Heart left ventricle (tissue), 13 donors: ENCODE measurements around the gene TSPAN32.

Experiments
- POLR2A ChIP-seq, 2 donors: fragments of 450-650 bp; IDR thresholded peaks; one replicate each; pipeline ENCODE4 v1.6.1; 2017; ENCODE audit warnings: antibody characterized with exemption in 2 of 2, mild to moderate bottlenecking in 2 of 2, moderate library complexity in 2 of 2
- TF ChIP-seq, protein P1 (sequence below), 12 donors: fragments of 200-600 bp; sonication (generic) in 4 of 12; IDR thresholded peaks; one replicate each; pipeline versions ENCODE4 v1.5.0 to v1.8.0; 2018 to 2022; ENCODE audit warnings: antibody characterized with exemption in 12 of 12, mild to moderate bottlenecking in 5 of 12
- donor health status: ischemic (EF 13 %, LVEDD 7.1; RV severe dilation, severe dysfunction).
- donor health status: DM: no; HTN: yes; CAD: no.
- donor health status: DM: no; HTN: no; CAD: no.
- donor health status: ischemic (EF 25% LVEDD 6.9; RV normal size, moderate dysfunction).
- donor health status: ischemic (EF 25% LVEDD 5.7; RV mildly dilated, moderate dysfunction).
- donor health status: ischemic (EF 35%, LVEDD 5.7; RV mildly dilated, moderate dysfunction).
- donor health status: nonischemic (EF 11% LVEDD 7.7; RV severe dilation, severe dysfunction).
- donor health status: DM: yes; HTN: yes; CAD: no.
- donor health status: PGD.
- donor health status: ischemic (EF 29% LVEDD 5.4; RV normal size, mild dysfunction).
- donor health status: nonischemic (EF 23%, LVEDD 6.1; RV moderate dilation, normal function).

DNA sequence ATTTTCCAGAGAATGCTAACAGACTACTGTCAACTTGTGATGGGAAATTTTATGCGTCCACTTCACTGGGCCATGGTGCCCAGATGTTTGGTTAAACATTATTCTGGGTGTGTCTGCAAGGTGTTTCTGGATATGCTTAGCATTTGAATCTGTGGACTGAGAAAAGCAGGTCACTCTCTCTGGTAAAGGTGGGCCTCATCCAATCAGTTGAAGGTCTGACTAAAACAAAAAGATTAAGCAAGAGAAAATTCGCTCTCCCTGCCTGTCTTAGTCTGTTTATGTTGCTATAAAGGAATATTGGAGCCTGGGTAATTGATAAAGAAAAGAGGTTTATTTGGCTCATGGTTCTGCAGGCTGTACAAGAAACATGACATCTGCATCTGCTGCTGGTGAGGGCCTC lies 43.2 kb downstream of the TSPAN32 start:
- TF ChIP-seq, protein P1, sequence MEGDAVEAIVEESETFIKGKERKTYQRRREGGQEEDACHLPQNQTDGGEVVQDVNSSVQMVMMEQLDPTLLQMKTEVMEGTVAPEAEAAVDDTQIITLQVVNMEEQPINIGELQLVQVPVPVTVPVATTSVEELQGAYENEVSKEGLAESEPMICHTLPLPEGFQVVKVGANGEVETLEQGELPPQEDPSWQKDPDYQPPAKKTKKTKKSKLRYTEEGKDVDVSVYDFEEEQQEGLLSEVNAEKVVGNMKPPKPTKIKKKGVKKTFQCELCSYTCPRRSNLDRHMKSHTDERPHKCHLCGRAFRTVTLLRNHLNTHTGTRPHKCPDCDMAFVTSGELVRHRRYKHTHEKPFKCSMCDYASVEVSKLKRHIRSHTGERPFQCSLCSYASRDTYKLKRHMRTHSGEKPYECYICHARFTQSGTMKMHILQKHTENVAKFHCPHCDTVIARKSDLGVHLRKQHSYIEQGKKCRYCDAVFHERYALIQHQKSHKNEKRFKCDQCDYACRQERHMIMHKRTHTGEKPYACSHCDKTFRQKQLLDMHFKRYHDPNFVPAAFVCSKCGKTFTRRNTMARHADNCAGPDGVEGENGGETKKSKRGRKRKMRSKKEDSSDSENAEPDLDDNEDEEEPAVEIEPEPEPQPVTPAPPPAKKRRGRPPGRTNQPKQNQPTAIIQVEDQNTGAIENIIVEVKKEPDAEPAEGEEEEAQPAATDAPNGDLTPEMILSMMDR (IDR thresholded peaks at IDR 0.05) = no peak
- TF ChIP-seq POLR2A (IDR thresholded peaks at IDR 0.05) = no peak
